Embryonic facial prominence (tissue), 1 donor: Measurements from ENCODE around the gene ABAT.

Experiments used
- DNase-seq: peaks from one replicate; pipeline ENCODE4 v3.0.0-alpha.2; 2016; ENCODE audit errors: extremely low spot score

The ABAT gene

DNA sequence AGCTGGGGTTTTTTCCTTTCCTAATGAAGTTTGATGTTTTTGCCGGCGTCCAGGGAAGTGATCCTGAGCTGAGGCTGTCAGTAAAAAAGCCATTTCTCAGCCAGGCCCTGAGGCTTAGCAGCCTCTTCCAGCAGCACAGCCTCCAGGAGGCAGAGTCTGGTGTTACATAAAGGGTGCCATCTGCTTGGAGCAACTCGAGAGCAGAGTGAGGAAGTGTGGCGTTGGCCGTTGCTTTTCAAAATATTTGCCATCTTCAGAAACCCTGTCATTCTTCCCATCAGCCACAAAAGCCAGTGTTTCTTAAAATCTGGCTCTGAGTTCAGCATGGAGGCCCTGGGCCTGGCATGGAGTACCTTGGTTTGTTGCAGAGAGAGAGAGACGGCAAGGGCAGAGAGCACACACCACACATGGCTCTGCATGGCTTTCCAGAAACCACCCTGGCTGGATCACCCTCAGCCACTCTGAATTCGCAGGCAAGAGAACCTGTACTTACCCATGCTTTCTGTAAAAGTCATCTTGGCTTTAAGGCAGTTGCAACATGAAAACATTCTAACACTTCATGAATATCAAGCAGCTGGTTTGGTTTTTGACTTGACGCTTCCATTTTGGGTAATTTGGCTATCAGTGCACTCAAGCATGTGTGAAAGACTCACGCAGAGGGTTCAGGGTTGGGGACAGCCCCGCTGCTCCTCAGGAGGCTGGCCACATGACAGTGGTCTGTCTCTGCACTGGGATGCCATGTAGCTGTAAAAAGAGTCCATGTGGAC is 144.3 kb downstream of the ABAT start:
- DNase-seq: no peak

DNA sequence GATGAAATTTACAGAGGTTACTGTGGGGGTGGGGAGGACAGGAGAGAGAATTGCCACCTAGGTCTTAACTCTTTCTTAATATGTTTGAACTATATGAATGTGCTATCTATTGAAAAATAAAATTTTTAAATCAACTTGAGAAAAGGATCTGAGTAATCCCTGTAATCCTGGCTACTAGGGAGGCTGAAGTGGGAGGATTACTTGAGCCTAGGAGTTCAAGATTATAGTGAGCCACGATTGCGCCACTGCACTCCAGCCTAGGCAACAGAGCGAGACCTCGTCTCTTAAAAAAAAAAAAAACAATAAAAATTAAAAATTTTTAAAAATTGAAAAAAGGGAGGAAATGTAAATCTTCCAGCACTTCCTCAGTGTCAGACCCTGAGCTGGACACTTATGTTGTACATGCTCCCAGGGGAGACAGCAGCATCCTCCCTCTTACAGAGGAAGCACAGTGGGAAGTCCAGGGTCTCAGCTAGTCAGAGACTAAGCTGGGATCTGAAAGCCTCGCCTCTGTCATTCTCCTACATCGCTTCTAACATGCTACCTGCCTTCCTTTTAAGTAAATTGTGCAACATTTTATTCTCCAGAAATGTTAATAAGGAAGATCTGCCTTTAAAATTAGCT is 145.1 kb downstream of the ABAT start:
- no peak for DNase-seq

DNA sequence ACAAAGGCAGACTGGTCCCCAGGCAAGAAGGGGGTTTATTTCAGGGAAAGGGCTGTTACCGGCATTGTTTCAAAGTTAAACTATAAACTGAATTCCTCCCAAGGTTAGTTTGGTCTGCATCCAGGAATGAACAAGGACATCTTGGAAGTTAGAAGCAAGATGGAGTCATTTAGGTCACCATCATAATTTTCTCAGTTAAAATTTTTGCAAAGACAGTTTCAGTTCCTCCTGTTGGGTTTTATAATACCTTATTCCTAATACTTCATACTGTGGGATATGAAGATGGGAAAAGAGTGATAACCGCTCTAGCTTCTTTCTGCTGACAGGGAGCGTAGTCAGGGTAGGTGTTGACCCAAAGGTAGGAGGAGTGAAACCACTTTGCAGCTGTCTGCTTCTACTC is 148.0 kb downstream of the ABAT start:
- no peak for DNase-seq

DNA sequence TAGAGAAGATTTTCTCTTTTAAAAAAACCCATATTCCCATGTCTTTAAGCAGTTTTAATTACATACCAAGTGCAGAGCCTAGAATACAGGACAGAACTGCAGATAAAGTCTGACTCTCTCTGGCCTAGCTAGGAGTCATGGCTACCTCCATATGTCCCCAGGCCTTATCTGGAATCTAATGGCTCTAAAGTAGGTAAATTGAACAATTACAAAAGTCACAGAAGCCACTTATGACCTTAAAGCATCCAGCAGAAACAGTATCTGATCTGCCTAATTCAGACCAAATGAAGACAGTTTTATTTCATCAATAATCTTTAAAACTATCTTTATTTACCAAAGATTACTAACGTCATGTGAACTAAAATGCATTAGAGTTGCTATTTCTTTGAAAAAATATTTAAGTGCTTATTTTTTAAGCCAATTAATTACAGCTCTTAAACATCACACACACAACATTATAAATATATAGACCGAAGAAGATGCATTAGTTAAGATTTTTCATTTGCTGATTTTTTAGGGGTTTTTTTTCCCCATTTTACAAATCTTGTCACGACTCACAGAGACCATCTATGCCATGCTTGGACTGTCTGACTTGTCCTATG is 152.0 kb downstream of the ABAT start:
- DNase-seq: no peak

DNA sequence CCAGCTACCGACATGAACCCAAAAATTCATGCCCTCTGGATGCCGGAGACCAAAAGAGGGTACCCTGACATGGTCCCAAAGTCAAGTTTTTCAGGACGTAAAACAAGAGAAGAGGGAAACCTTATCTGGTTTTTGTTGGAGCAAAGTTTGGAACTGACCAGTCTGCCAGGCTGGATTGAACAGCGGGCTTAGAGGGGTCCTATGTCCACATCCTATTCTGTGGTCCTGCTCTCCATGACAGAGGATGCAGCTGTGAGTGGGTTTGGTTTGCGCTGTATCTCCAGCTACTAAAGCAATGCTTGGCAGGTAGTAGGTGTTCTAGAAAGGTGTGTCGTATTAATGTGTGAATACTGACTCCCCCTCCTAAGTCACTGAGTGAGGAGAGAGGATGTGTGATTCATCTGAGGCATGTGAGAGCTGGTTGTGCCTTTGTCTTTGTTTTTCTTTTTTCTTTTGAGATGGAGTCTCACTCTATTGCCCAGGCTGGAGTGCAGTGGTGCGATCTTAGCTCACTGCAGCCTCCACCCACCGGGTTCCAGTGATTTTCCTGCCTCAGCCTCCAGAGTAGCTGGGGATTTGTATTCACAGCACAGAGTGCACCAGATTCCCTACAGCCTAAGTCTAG is 154.2 kb downstream of the ABAT start:
- no peak for DNase-seq

DNA sequence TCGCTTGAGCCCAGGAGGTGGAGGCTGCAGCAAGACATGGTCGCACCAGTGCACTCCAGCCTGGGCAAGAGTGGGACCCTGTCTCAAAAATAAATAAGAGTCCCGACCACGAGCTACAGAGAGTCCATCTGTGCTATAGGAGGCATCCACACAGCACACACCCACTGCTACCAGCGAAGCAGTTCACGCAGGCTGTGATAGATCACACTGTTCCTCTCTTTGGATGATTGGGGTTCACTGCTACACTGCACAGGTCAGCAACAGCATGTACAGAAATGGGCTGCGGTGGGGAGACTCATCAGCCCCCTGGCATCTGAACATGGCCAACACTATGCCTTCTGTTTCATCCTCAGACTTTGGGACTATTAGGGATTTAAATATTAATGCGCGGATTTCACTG is 157.0 kb downstream of the ABAT start:
- DNase-seq: no peak

DNA sequence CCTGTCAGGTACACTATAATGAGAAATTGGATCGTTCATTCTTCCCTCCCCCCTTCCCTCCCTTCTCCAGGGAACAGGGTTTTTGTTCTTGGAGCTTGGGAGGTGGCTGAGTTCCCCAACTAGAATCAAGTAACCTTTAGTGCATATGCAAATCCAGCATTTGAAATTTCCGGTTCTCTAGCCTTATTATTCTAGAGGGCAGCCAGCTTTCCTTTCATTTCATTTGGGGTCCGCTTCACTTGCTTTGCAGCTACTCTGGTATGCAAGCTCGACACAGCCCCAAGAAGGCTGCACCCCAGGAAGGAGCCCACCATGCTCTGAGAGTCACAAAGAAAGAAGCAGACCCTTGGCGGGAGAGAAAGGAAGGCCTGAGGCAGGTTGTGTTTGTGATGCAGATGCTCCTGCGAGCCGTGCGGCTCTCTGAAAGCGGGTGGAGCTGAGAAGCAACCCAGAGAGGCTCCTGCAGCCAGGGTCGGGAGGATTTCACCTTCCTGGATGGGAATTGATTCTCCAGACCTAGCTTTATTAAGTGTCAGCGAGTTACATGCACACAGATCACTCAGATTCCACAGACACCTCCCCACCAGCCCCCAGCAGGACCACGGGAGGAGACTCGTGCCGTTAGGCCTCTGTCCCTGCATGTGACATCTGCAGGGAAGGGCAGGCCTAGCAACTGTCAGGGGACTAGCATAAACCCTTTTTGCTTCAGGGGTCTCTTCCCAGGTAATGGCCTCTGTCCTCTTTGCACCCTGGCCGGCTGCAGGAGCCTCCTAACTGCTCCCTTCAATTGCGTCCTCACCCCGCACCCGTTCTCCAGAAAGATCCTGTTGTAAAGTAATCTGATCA is 157.7 kb downstream of the ABAT start:
- no peak for DNase-seq

DNA sequence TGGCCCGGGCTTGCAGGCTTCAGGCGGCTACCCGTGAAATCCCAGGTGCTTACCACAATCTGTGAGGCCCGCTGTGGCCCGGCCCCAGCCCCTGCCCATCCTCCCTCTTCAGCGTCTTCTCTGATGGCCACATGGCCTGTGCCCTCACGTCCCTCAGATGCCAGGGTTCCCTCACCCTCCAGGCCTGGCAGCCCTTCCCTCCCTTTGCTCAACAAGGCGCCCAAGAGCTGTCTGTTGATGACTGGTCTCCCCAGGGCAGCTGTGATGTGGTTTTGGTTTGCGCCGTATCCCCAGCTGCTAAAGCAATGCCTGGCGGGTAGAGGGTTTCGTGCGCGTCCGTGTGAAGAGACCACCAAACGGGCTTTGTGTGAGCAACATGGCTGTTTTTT is 158.3 kb downstream of the ABAT start:
- DNase-seq: no peak
